H1 (cell line): ENCODE results near the gene FRRS1. TPM values are rescaled to one million over a fixed set of nuclear protein-coding genes. Genes with fewer than 3 reads are reported as not detected.

Experiments
- HDAC2 ChIP-seq, 2 experiments: fragments of 300-600 bp in 1 of 2; sonication (generic) in 1 of 2; IDR thresholded peaks; 2 replicates each; pipeline ENCODE4 v1.6.1; 2011 to 2012; ENCODE audit warnings: low read depth in 2 of 2, low read length in 2 of 2, mild to moderate bottlenecking in 2 of 2, moderate library complexity in 2 of 2, borderline replicate concordance in 1 of 2, inconsistent platforms in 1 of 2
- HDAC6 ChIP-seq: IDR thresholded peaks from one replicate; pipeline ENCODE4 v1.7.1; 2012; ENCODE audit warnings: low read depth, mild to moderate bottlenecking, inconsistent platforms, low read length, moderate library complexity
- JUND ChIP-seq: IDR thresholded peaks from 2 replicates; pipeline ENCODE4 v1.6.1; 2011; ENCODE audit warnings: mild to moderate bottlenecking, improper control_type of control experiment, low read length
- NANOG ChIP-seq: IDR thresholded peaks from 2 replicates; pipeline ENCODE4 v1.6.1; 2011; ENCODE audit warnings: low read length, low read depth, mild to moderate bottlenecking, inconsistent platforms; ENCODE audit not compliant: insufficient read depth, poor library complexity, severe bottlenecking
- SAP30 ChIP-seq: fragments of 300-600 bp; sonication (generic); IDR thresholded peaks from 2 replicates; pipeline ENCODE4 v1.7.1; 2012; ENCODE audit warnings: low read length, moderate library complexity, mild to moderate bottlenecking, inconsistent platforms; ENCODE audit not compliant: insufficient read depth, insufficient replicate concordance
- SP1 ChIP-seq: IDR thresholded peaks from 2 replicates; pipeline ENCODE4 v1.6.1; 2011; ENCODE audit warnings: low read depth, low read length
- polyA plus RNA-seq, 7 experiments: library from polyadenylated mRNA; depleted of rRNA in 3 of 7; stranded (reverse) in 5 of 7; unstranded in 2 of 7; fragments of >200 nt in 5 of 7; fragments of 200-250 nt in 2 of 7; gene quantifications; 1 replicate in 5 of 7; 2 replicates in 1 of 7; 4 replicates in 1 of 7; pipeline versions ENCODE4 v1.2.1 to v1.2.3, GENCODE V29; 2011 to 2013; ENCODE audit warnings: missing spikeins in 2 of 7, mixed read lengths in 2 of 7
- total RNA-seq: library from RNA; stranded (reverse); fragmentation: NEBNext Ultra II Directional; extraction: Animal tissue kit (Norgen Biotek cat#: 25700); gene quantifications from 2 replicates; pipeline ENCODE4 v1.2.1, GENCODE V29; 2021

The FRRS1 gene
- total and polyA plus RNA-seq, 2 of the 8 experiments (the other 6 are each of a cell fraction or from before 2014, with no cell fraction given) = 3.5 to 6.5 TPM

- TF ChIP-seq HDAC2 (IDR thresholded peaks at IDR 0.05; ENCODE audit: borderline replicate concordance in 1 of 2, low read depth in 2 of 2, low read length in 2 of 2) (no peak), SAP30 (no peak), SP1 (no peak), JUND (no peak), HDAC6 (no peak), NANOG (no peak)
These were observed 92.0 kb downstream of the FRRS1 start (continued) for GRCh38 chr1:99674115-99675064.
